ENCODE measurements around the gene RAB11FIP4.
A peak's percentile ranks its signal among the peaks of the same experiment; 100 is the strongest.

RAB11FIP4 gene

GRCh38 chr17:31488264-31488981 lies 96.9 kb downstream of the RAB11FIP4 start:
- peak; percentile 81 for DNase-seq

- DNase-seq: peak; percentile 52
Observed at GRCh38 chr17:31488982-31489294, 97.5 kb downstream of the RAB11FIP4 start.

GRCh38 chr17:31489295-31490018 lies 98.0 kb downstream of the RAB11FIP4 start:
- peak; percentile 29 for DNase-seq

- DNase-seq: peak; percentile 29
Observed at GRCh38 chr17:31490019-31490650, 98.7 kb downstream of the RAB11FIP4 start.

- no peak for DNase-seq
Observed at GRCh38 chr17:31490671-31491375, 99.3 kb downstream of the RAB11FIP4 start.

- no peak for DNase-seq
Observed at GRCh38 chr17:31491376-31492131, 100.1 kb downstream of the RAB11FIP4 start.

- no peak for DNase-seq
Observed at GRCh38 chr17:31492206-31492605, 100.7 kb downstream of the RAB11FIP4 start.

GRCh38 chr17:31492880-31493655 lies 101.6 kb downstream of the RAB11FIP4 start:
- no peak for DNase-seq

- no peak for DNase-seq
Observed at GRCh38 chr17:31493656-31494155, 102.2 kb downstream of the RAB11FIP4 start.

- DNase-seq: no peak
Observed at GRCh38 chr17:31494259-31495021, 103.0 kb downstream of the RAB11FIP4 start.

- peak; percentile 86 for DNase-seq
Observed at GRCh38 chr17:31495022-31495885, 103.8 kb downstream of the RAB11FIP4 start.

GRCh38 chr17:31496097-31496496 lies 104.6 kb downstream of the RAB11FIP4 start:
- no peak for DNase-seq

GRCh38 chr17:31496601-31497000 lies 105.1 kb downstream of the RAB11FIP4 start:
- no peak for DNase-seq

- DNase-seq: no peak
Observed at GRCh38 chr17:31497431-31497830, 106.0 kb downstream of the RAB11FIP4 start.

GRCh38 chr17:31497994-31498826 lies 106.7 kb downstream of the RAB11FIP4 start:
- DNase-seq: no peak

- no peak for DNase-seq
Observed at GRCh38 chr17:31499771-31500554, 108.5 kb downstream of the RAB11FIP4 start.

- no peak for DNase-seq
Observed at GRCh38 chr17:31506517-31506916, 115.0 kb downstream of the RAB11FIP4 start.

Data from NCI-H69 (cell line).